ENCODE data around the gene HIVEP2.

HIVEP2 gene

GRCh38 chr6:142908235-142908634 lies 36.7 kb downstream of the HIVEP2 start:
- in situ Hi-C loops (cut with HindIII; ENCODE audit: low sequenced_read_pairs) = no loop called here
- no peak overlapping the region for H3K4me3 ChIP-seq (ENCODE audit: low read depth, low read length)
- TF ChIP-seq CTCF (IDR thresholded peaks at IDR 0.05; ENCODE audit: low read depth, low read length, missing control alignments) = no peak
- DNase-seq (ENCODE audit: low read depth) = no peak

GRCh38 chr6:142907544-142907943 lies 37.4 kb downstream of the HIVEP2 start:
- in situ Hi-C loops (cut with HindIII; ENCODE audit: low sequenced_read_pairs) = no loop called here
- no peak for DNase-seq (ENCODE audit: low read depth)
- TF ChIP-seq CTCF (IDR thresholded peaks at IDR 0.05; ENCODE audit: low read depth, low read length, missing control alignments) = no peak
- no peak overlapping the region for H3K4me3 ChIP-seq (ENCODE audit: low read depth, low read length)

GRCh38 chr6:142906945-142907470 lies 38.0 kb downstream of the HIVEP2 start:
- no peak for DNase-seq (ENCODE audit: low read depth)
- in situ Hi-C loops (cut with HindIII; ENCODE audit: low sequenced_read_pairs) = no loop called here
- H3K4me3 ChIP-seq (ENCODE audit: low read depth, low read length) = no peak overlapping the region
- no peak for TF ChIP-seq CTCF (IDR thresholded peaks at IDR 0.05; ENCODE audit: low read depth, low read length, missing control alignments)

- DNase-seq (ENCODE audit: low read depth) = no peak
- in situ Hi-C loops (cut with HindIII; ENCODE audit: low sequenced_read_pairs) = no loop called here
- TF ChIP-seq CTCF (IDR thresholded peaks at IDR 0.05; ENCODE audit: low read depth, low read length, missing control alignments) = no peak
- H3K4me3 ChIP-seq (ENCODE audit: low read depth, low read length) = no peak overlapping the region
Observed at GRCh38 chr6:142903812-142904211, 41.2 kb downstream of the HIVEP2 start.

- peak; percentile 97 for DNase-seq (ENCODE audit: low read depth)
- no peak for TF ChIP-seq CTCF (IDR thresholded peaks at IDR 0.05; ENCODE audit: low read depth, low read length, missing control alignments)
- no peak overlapping the region for H3K4me3 ChIP-seq (ENCODE audit: low read depth, low read length)
- in situ Hi-C loops (cut with HindIII; ENCODE audit: low sequenced_read_pairs) = no loop called here
Observed at GRCh38 chr6:142902636-142903053, 42.3 kb downstream of the HIVEP2 start.

- TF ChIP-seq CTCF (IDR thresholded peaks at IDR 0.05; ENCODE audit: low read depth, low read length, missing control alignments) = no peak
- H3K4me3 ChIP-seq (ENCODE audit: low read depth, low read length) = no peak overlapping the region
- DNase-seq (ENCODE audit: low read depth) = no peak
- in situ Hi-C loops (cut with HindIII; ENCODE audit: low sequenced_read_pairs) = no loop called here
Observed at GRCh38 chr6:142901611-142902010, 43.4 kb downstream of the HIVEP2 start.
